Peyer's patch (tissue), 4 donors: ENCODE measurements around the gene CNOT8. TPM values are rescaled to one million over a fixed set of nuclear protein-coding genes. Genes with fewer than 3 reads are reported as not detected.
"Not testable (repeated sequence)": the region's sequence is repeated elsewhere in the genome, so short reads cannot be mapped to it uniquely, and the experiment has no call there.

ENCODE experiments used
- DNase-seq, 3 donors: peaks; one replicate each; pipeline ENCODE4 v3.0.0-alpha.2; 2017 to 2019
- H3K27ac ChIP-seq, 4 donors: fragments of 200-600 bp; sonication (generic); one replicate each; pipeline ENCODE4 v1.5.1; 2016 to 2019
- H3K27me3 ChIP-seq, 2 donors: fragments of 200-600 bp; sonication (generic); one replicate each; pipeline ENCODE4 v1.5.1; 2019
- H3K36me3 ChIP-seq, 3 donors: fragments of 200-600 bp; sonication (generic); one replicate each; pipeline ENCODE4 v1.5.1; 2016 to 2019
- H3K4me1 ChIP-seq, 4 donors: fragments of 200-600 bp; sonication (generic); one replicate each; pipeline ENCODE4 v1.5.1; 2016 to 2019
- H3K4me3 ChIP-seq, 4 donors: fragments of 200-600 bp; sonication (generic); 1 replicate in 3 of 4; 2 replicates in 1 of 4; pipeline ENCODE4 v1.5.1; 2016 to 2019; ENCODE audit warnings: mild to moderate bottlenecking in 1 of 4
- H3K9me3 ChIP-seq, 4 donors: fragments of 200-600 bp; sonication (generic); one replicate each; pipeline ENCODE4 v1.5.1; 2016 to 2019; ENCODE audit warnings: mild to moderate bottlenecking in 1 of 4
- CTCF ChIP-seq, 6 experiments: fragments of 450-650 bp in 4 of 6; fragments of 200-600 bp in 2 of 6; sonication (generic) in 1 of 6; IDR thresholded peaks; one replicate each; pipeline ENCODE4 v1.5.1; 2017 to 2019; ENCODE audit warnings: antibody characterized with exemption in 6 of 6, mild to moderate bottlenecking in 3 of 6, moderate library complexity in 1 of 6
- POLR2A ChIP-seq, 2 donors: fragments of 450-650 bp; IDR thresholded peaks; one replicate each; pipeline ENCODE4 v1.5.1; 2017; ENCODE audit warnings: antibody characterized with exemption in 2 of 2, mild to moderate bottlenecking in 2 of 2, moderate library complexity in 2 of 2
- total RNA-seq, 4 donors: library from RNA; depleted of rRNA; stranded (reverse); fragments of >200 nt; gene quantifications; one replicate each; pipeline ENCODE4 v1.1.0, GENCODE V29; 2016

CNOT8 gene
- total RNA-seq, 4 donors from 2014 or later = 36.9 to 88.3 (median 56.8) TPM

- Histone ChIP-seq H3K27ac (no peak overlapping the region), H3K36me3 (peaks cover 0 to 65% (median 0%) of the 10 kb centered on the region in 3 donors), H3K4me1 (no peaks in the 10 kb centered on the region), H3K9me3 (no peaks in the 10 kb centered on the region), H3K4me3 (no peak overlapping the region), H3K27me3 (no peaks in the 10 kb centered on the region)
- DNase-seq = no peak
- TF ChIP-seq POLR2A (IDR thresholded peaks at IDR 0.05) (no peak), CTCF (IDR thresholded peaks at IDR 0.05) (no peak)
Observed at GRCh38 chr5:154898210-154898609, 39.8 kb downstream of the CNOT8 start.

GRCh38 chr5:154899151-154899816 is 40.9 kb downstream of the CNOT8 start:
- H3K27ac ChIP-seq = peak overlapping the region in 1 of 4 donors; percentile 26
- H3K4me3 ChIP-seq = no peak overlapping the region
- no peak for DNase-seq
- H3K36me3 ChIP-seq = peaks cover 0 to 72% (median 0%) of the 10 kb centered on the region in 3 donors
- TF ChIP-seq CTCF (IDR thresholded peaks at IDR 0.05) (no peak), POLR2A (IDR thresholded peaks at IDR 0.05) (no peak)
- H3K9me3 ChIP-seq = no peaks in the 10 kb centered on the region
- no peaks in the 10 kb centered on the region for H3K4me1 ChIP-seq
- no peaks in the 10 kb centered on the region for H3K27me3 ChIP-seq

DNA sequence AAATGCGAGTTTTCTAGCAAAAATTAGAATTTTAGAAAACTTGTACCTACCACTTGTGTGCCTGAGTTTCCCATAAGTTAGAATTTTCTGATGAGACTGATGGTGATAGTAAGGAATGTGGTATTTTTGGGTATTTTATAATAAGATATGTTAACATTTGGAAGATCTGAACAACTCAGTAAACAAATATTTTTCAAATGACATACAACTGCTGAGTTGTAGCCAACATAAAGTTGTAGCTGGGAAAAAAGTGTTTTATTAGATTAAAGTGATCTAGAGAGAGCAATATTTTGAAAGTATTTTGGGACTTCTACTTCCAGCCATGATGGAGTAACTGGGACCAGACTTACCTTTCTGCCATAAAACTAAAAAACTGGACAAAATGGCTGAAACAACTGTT is 41.6 kb downstream of the CNOT8 start:
- Histone ChIP-seq H3K9me3 (no peaks in the 10 kb centered on the region), H3K27ac (no peak overlapping the region), H3K27me3 (no peaks in the 10 kb centered on the region), H3K4me1 (no peaks in the 10 kb centered on the region), H3K4me3 (no peak overlapping the region), H3K36me3 (peaks cover 0 to 72% (median 0%) of the 10 kb centered on the region in 3 donors)
- no peak for DNase-seq
- TF ChIP-seq CTCF (IDR thresholded peaks at IDR 0.05) = no peak
- TF ChIP-seq POLR2A (IDR thresholded peaks at IDR 0.05) = no peak

DNA sequence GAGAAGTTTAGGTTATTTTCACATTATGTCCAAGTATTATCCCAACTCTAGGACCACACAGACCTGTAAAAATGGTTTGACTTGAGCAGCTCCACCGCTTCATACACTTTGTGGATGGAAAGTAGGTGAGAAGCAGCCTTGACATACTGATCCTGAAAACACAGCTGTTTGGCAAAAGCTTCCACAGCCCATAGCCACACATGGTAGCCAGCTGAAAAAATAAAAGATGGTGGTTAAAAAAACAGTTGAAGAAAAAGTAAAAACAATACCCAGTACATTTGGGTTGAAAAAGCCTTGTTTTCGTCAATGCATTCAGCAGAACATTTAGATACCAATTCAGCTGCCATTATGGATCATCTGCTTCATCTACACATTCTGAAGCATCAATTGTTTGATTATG is 42.8 kb downstream of the CNOT8 start:
- no peak for DNase-seq
- H3K36me3 ChIP-seq = peaks cover 0 to 72% (median 0%) of the 10 kb centered on the region in 3 donors
- no peak overlapping the region for H3K27ac ChIP-seq

GRCh38 chr5:154901913-154902312 is 43.5 kb downstream of the CNOT8 start:
- H3K9me3 ChIP-seq = no peaks in the 10 kb centered on the region
- H3K36me3 ChIP-seq = peaks cover 0 to 74% (median 0%) of the 10 kb centered on the region in 3 donors
- no peak for DNase-seq
- no peaks in the 10 kb centered on the region for H3K27me3 ChIP-seq
- no peaks in the 10 kb centered on the region for H3K4me1 ChIP-seq
- no peak overlapping the region for H3K27ac ChIP-seq
- H3K4me3 ChIP-seq = no peak overlapping the region
- no peak for TF ChIP-seq CTCF (IDR thresholded peaks at IDR 0.05)
- TF ChIP-seq POLR2A (IDR thresholded peaks at IDR 0.05) = no peak

More for the DNA sequence above, 42.8 kb downstream of the CNOT8 start:
- H3K4me1 ChIP-seq = no peaks in the 10 kb centered on the region
- H3K4me3 ChIP-seq = no peak overlapping the region
- no peaks in the 10 kb centered on the region for H3K9me3 ChIP-seq
- TF ChIP-seq CTCF (IDR thresholded peaks at IDR 0.05) = no peak
- no peak for TF ChIP-seq POLR2A (IDR thresholded peaks at IDR 0.05)
- no peaks in the 10 kb centered on the region for H3K27me3 ChIP-seq

DNA sequence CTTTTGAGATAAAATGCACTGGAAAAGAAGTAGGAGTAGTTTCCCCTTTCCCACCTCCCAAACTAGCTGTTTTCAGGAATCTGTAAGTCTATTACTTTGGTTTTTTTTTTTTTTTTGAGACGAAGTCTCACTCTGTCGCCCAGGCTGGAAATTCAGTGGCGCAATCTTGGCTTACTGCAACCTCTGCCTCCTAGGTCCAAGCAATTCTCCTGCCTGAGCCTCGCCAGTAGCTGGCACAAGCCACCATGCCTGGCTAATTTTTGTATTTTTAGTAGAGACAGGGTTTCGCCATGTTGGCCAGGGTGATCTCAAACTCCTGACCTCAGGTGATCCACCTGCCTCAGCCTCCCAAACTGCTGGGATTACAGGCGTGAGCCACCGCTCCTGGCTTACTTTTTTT is 47.2 kb downstream of the CNOT8 start:
- peaks cover 0 to 70% (median 0%) of the 10 kb centered on the region in 3 donors for H3K36me3 ChIP-seq
- H3K27ac ChIP-seq, DNase-seq, H3K4me3 ChIP-seq, H3K9me3 ChIP-seq, H3K4me1 ChIP-seq, H3K27me3 ChIP-seq: not testable (repeated sequence)
